HG03066 (cell line): ENCODE data around the gene DTL.
"Not testable (repeated sequence)": the region's sequence is repeated elsewhere in the genome, so short reads cannot be mapped to it uniquely, and the experiment has no call there.

Experiments used
- ATAC-seq: cut with Tn5 transposase; IDR thresholded peaks from one replicate; pipeline ENCODE4 v1.9.1; 2021; ENCODE audit warnings: low read depth; ENCODE audit not compliant: unreplicated experiment

Gene DTL, protein sequence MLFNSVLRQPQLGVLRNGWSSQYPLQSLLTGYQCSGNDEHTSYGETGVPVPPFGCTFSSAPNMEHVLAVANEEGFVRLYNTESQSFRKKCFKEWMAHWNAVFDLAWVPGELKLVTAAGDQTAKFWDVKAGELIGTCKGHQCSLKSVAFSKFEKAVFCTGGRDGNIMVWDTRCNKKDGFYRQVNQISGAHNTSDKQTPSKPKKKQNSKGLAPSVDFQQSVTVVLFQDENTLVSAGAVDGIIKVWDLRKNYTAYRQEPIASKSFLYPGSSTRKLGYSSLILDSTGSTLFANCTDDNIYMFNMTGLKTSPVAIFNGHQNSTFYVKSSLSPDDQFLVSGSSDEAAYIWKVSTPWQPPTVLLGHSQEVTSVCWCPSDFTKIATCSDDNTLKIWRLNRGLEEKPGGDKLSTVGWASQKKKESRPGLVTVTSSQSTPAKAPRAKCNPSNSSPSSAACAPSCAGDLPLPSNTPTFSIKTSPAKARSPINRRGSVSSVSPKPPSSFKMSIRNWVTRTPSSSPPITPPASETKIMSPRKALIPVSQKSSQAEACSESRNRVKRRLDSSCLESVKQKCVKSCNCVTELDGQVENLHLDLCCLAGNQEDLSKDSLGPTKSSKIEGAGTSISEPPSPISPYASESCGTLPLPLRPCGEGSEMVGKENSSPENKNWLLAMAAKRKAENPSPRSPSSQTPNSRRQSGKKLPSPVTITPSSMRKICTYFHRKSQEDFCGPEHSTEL

DNA sequence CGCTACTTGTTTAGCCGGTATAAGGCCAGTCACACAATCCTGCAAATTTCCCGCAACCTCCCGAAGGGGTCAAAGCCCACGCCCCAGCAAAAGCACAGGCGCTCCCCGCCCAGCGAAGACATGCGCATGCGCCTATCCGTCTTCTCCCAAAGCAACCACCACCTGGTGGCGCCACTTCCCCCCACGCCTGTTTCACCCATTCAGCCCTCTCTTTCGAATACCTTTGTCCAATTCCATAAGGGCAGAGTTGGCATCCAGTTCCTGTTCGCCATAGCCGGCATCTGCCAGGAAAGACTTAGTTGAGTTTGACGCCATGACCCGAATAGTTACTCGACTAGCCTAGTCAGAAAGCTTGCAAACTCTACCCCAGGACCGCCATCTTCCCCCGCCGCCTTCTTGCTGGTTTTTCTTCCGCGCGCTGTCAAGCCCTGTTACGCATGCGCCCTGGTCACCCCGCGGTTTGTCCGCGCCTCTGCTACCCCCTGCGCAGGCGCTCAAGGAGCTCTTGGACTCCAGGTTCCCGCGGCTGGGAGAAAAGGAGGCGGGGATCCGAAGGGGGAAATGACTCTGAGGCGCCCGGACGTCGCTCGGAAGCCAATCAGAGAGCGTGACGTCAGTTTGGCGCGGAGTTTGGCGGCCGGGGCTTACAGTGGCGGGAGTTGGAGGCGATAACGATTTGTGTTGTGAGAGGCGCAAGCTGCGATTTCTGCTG is at the start of gene DTL, which contains the start of gene INTS7:
DTL (plus strand) TSS at position 626 of the 712 bp plus-strand sequence. CDS start 143 bp downstream, outside the sequence.
INTS7 (minus strand) TSS at position 435 of the 712 bp plus-strand sequence; CDS start at position 315, 120 bp downstream.
- peak; percentile 70 for ATAC-seq

DNA sequence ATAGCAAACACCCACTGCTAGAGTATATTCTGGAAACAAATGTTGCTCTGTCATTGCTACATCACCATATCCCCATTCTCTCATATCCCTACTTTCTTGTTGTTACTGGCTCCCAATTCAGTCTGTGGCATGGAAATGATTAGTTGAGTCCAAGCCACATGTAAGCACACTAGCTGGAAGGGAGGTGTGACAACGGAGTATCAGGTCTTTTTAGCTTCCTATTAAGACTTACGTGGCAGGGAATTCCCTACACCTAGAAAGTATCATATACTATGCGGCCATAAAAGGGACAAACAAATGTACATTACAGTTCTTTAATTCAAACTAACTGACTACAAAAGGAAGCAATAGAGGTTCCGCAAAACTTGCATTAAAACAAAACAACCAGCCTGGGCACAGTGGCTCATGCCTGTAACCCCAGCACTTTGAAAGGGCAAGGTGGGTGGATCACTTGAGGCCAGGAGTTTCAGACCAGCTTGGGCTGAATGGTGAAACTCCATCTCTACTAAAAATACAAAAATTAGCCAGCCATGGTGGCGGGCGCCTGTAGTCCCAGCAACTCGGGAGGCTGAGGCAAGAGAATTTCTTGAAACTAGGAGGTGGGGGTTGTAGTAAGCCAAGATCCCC is 48.8 kb upstream of the DTL start:
- no peak for ATAC-seq

DNA sequence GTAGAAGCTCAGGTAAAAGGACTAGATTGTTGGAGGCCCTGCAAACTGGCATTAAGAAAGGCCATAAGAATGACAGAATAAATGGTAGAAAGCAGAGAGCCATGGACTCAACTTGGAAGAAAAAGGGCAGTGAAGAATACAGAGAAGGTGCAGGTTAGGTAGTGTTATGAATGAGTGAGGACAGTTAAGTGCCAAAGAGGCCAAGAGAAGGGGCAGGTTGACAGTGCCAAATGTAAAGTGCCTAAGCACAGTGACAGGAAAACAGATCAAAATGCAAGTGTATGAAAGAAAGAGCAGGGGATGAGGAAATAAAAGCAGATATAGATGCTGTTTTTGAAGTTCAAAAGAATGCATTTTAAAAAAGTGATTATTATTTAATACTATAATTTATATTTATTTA is 43.9 kb upstream of the DTL start:
- ATAC-seq, result no peak

DNA sequence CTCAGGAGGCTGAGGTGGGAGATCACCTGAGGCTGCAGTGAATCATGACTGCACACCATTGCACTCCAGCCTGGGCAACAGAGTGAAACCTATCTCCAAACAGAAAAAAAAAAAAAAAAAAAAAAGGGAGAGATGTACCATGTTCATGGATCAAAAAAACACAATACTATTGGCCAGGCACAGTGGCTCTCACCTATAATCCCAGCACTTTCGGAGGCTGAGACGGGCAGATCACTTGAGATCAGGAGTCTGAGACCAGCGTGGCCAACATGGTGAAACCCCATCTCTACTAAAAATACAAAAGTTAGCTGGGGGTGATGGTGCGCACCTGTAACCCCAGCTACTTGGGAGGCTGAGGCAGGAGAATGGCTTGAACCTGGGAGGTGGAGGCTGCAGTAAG is 38.1 kb upstream of the DTL start:
- not testable (repeated sequence) for ATAC-seq

DNA sequence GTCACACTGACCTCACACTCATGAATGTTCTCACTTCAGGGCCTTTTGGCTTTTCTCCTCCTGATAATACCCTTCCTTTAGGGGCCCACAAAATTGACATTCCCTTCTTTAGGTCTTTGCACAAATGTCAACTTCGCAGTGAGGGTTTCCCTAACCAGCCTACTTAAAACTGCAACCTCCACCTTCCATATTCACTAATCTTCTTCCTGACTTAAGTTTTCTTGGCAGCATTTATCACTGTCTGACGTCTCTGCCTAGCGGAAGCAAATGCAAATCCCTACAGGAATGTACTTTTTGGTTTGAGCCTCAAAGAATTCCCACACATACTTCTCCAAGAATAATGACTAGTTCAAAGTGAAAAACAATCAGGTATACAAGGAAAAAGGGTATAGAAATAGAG is 33.0 kb upstream of the DTL start:
- ATAC-seq, result no peak

DNA sequence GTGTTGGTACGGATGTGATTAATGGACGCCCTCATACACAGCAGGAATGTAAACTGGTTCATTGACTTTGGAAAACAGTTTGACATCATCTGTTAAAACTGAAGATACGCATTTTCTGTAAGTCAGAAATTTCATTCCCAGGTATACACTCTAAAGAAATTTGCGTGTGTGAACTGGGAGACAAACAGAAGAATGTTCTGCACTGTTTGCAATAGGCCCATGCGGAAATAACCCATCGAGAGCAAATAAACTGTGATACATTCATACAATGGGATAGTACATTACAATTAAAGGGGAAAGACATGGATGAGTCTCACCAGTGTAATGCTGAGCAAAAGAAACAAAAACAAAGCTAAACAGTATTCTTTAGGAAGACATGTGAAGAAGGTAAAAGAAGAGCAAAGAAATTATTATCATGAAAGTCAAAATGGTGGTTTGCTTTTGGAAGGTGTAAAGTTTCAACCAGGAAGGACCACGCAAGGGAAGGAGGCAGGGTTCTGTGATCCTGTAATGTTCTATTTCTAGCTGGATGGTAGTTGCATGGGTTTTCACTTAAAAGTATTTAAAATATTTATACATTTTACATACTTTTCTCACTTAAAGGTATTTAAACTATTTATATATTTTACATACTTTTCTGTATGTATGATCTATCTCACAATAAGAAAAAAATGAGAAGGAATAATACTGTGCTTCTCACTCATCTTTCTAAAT is 30.5 kb upstream of the DTL start:
- no peak for ATAC-seq

DNA sequence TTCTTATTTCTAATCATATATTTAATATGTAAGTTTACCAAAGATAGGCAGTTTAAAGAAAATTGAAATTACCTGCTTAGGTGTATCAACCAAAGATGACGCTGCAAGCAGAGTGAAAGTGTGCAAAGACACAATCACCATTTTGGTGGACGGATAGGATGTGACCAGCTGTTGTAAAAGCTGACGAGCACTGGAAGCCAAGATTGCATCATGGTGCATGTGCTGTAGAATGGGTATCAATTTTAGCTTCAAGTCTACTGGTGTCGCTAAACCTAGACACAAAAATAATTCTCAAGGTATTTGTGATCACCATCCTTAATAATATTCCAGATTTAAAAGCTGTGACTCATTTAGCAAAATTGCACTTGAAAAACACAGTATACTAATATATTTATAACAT is 28.4 kb upstream of the DTL start:
- ATAC-seq, result no peak

DNA sequence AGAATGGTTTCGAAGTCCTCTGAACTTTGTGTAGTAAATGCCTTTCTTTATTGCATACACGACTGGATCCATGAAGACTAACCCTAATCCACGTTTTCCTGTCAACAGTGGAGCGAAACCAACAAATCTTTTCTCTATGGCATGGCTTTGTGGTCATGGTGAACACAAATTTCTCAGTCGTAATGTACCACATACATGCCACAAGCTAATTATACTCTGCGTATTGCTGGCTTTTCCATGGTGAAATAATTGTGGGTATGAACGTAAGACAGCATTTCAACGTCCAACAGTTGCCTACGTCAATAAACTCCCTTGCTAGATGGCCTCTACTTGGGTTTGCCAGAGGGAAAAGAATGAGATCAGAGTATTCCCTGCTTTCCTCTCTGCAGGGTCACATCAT is 27.7 kb upstream of the DTL start:
- no peak for ATAC-seq

DNA sequence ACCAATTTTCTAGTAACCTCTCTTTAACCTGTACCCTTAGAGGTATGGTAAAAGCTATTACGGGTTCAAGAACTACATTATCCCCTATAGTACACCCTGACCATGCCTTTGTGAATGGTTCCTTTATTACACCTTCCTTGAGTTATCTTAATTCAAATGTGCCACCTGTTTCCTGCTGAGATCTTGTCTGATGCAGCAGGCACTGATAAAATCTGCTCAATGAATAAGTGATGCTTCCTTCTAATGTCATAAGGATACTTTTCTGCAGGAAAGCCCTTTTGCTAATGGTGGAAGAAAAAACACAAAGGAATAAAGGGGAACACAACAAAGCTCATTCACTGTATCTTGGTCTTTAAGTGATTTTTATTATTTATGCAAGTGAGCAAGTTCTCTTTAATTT is 26.0 kb upstream of the DTL start:
- no peak for ATAC-seq

DNA sequence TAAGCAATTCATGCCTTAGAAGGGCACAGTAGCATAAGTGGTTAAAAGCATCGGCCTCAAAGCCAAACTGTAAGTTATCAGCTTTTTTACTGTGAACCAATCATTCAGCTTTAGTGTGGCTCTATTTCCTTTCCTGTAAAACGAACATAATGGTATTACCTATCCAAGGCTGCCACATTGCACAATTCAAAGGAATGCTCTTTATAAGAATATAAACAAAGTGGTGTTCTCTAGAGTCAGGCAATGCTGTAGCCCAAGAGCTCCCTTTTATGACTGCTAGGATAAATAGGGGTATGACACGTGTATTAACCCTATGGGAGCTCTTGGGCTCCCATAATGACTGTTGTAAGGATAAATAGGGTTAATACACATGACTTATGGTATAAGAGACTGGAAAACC is 25.5 kb upstream of the DTL start:
- ATAC-seq, result no peak

DNA sequence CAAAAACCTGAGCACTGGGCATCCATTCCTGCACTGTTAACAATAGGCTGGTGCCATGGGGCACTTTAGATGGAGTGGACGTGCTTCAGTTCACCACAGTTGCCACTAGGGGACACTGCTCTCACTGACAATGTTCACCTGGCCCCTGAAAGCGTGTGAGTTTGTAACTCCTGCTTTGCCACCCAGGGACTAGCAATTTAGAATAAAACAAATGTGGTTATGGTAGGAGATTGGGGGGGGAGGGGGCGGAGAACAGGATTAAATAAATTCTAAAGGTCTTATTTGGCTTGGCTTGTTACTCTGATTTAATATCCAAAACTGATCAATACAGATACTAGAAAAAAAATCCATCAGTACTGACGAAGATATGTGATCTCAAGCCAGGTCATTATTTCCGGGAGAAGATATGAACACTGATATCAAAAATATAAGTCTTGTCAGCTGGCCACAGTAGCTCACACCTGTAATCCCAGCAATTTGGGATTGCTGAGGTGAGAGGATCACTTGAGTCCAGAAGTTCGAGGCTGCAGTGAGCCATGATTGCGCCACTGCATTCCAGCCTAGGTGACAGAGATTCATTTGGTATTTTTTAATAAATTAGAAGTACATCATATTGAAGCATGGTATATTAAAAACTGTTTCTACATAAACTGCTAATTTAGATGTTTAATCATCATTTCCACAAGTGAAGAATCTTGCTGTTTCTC is 23.4 kb upstream of the DTL start:
- peak; percentile 89 for ATAC-seq

DNA sequence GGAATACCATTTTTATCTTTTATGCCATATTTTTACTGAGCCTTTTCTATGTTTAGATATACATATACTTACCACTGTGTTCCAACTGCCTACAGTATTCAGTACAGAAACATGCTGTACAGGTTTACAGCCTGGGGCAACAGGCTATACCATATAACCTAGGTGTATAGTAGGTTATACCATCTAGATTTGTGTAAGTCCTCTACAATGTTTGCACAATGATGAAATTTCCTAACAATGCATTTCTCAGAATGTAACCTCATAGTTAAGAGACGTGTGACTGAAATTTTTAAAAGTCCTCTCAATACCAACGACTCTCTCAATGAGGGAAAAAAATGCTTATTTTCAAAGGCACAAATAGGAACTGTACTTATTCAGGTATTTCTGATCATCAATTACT is 21.9 kb upstream of the DTL start:
- ATAC-seq, result no peak

DNA sequence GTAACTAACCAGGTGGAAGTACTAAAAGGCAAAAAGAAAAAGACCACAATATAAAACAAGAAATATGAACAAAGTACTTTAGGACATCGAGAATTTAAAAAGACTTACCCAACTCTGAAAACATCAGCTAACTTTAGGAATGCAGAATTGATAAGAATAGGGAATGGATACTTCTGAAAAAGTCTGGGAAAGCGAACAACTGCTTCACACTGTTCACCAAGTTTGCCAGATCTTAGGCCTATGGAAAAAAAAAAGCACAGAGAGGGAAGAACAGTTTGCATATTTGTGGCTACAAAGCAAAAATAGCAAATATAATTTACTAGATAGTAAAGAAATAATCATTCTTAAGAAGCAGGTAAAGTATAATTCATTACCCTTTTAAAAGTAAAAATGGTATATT is 14.6 kb upstream of the DTL start:
- ATAC-seq, result no peak

DNA sequence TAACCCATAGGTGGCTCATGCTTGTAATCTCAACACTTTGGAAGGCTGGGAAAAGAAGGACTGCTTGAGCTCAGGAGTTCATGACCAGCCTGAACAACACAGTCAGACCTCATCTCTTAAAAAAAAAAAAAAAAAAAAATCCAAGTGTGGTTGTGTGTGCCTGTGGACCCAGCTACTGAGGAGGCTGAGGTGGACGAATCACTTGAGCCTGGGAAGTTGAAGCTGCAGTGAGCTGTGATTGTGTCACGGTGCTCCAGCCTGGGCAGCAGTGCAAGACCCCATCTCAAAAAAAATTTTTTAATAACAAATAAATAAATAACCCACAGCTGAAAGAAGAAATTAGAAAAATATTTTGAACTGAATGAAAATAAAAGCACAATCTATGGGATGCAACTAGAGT is 14.0 kb upstream of the DTL start:
- no peak for ATAC-seq

DNA sequence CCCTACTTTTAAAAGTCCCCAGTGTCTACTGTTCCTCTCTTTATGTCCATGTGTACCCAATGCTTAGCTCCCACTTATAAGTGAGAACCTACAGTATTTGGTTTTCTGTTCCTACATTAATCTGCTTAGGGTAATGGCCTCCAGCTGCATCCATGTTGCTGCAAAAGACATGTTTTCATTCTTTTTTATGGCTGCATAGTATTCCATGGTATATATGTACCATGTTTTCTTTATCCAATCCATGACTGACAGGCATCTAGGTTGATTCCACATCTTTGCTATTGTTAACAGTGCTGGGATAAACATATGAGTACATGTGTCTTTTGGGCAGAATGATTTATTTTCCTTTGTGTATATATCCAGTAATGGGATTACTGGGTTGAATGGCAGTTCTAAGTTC is 12.6 kb upstream of the DTL start:
- ATAC-seq, result not testable (repeated sequence)

DNA sequence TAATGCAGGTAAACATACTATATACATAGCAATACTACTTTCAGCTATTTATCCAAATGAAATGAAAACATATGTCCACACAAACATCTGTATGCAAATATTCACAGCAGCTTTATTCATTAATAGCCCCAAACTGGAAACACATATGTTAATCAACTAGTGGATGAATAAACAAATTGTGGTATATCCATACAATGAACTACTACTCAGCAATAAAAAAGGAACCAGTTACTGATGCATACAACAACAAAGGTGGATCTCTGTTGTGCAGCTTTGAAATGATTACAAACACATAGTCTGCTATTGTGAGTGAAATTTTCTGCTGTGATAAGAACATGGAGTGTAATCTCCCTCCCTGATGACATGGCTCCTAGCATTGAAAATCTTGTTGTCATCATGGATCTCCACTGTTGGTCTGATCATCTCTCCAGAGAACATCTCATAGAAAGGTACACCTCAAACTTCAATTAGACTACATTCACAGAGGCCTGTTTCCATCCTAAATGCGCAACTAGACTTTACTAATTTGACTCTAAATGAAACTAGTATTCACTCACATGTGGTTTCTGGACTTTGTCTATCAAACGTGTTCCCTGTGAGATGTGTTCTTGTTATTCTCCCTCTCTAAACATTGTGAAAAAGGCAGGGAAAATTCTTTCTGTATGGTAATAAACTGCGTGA is 10.9 kb upstream of the DTL start:
- ATAC-seq, result no peak

DNA sequence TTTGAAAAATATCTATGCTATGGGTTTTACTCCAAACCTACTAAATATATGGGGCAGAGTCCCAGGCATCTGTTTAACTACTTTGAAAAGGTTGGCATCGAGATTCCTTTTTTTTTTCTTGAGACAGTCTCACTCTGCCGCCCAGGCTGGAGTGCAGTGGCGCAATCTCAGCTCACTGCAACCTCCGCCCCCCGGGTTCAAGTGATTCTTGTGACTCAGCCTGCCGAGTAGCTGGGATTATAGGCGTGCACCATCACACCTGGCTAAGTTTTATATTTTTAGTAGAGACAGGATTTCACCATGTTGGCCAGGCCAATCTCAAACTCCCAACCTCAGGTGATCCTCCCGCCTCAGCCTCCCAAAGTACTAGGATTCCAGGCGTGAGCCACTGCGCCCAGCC is 7.8 kb upstream of the DTL start:
- not testable (repeated sequence) for ATAC-seq

DNA sequence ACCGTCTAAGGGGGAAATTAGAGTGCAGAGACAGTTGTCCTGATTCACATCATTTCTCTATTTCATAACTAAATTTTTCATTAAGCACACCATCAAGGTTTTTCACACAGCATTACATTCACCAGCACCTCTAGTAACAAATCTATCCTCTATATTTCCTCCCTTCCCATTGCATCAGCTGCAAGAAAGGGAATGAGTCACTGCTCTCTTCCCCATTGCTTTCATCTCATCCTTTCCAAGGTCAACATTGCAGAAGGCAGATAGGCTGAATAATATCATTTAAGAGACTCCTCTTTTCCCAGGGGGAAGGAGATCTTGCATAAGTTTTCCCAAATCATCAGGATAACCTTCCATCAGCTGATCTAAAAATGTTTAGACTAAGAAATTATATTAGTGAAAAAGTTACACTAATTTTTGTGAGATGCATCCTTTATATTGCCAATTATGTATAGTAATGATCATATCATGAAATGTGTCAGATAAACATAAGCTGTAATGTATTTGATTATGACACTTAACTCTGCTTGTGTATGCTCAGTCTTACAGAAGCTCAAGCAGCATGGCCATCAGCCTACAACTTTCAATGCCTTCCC is 4.5 kb upstream of the DTL start:
- no peak for ATAC-seq
